ENCODE measurements around the gene POLRMT. TPM values are rescaled to one million over a fixed set of nuclear protein-coding genes. Genes with fewer than 3 reads are reported as not detected.

POLRMT gene
- total and polyA plus RNA-seq, 2 experiments from 2014 or later: 98.0 to 148 TPM

DNA sequence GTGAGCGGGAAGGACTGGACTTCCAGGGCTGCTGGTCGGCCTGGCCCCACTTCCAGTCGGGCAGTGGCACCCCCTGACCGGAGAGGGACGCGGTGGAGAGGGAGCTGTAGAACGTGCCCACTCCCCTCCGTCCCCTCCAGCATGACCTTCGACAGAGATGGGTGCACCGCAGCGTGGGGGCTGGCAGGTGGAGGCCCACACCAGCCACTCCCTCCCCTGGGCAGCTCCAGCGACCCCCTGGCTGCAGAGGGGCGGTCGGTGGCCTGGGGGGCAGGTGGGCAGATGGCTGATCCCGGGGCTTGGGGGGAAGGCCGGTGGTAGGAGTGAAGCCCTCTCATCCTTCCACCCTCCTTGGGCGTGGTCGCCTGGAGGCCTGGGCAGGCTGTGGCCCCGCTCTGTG is 41.2 kb downstream of the POLRMT start:
- no peak overlapping the region for H3K27ac ChIP-seq (ENCODE audit: low read depth)

More for the DNA sequence above, 41.2 kb downstream of the POLRMT start:
- Mint-ChIP-seq H3K4me1 (no peaks in the 10 kb centered on the region), H3K36me3 (ENCODE audit: low read depth) (no peaks in the 10 kb centered on the region), H3K4me3 (no peak overlapping the region), H3K27ac (no peak overlapping the region), H3K9me3 (no peaks in the 10 kb centered on the region), H3K27me3 (ENCODE audit: insufficient read depth, low read depth, poor library complexity) (peaks cover 41% of the 10 kb centered on the region)
- H3K27me3 ChIP-seq (ENCODE audit: insufficient read depth): peaks cover 31% of the 10 kb centered on the region
- H2AFZ ChIP-seq: no peak overlapping the region
- H4K20me1 ChIP-seq (replicated peaks; ENCODE audit: insufficient read depth): peaks cover 4% of the 10 kb centered on the region; the same call in 1 of the 2 replicates
- H3F3A ChIP-seq (replicated peaks; ENCODE audit: low read depth): no peaks in the 10 kb centered on the region; the same call in 1 of the 2 replicates
- H3K4me2 ChIP-seq: no peak overlapping the region
- H3K36me3 ChIP-seq (ENCODE audit: insufficient read depth): no peaks in the 10 kb centered on the region
- no peaks in the 10 kb centered on the region for H3K9me2 ChIP-seq (ENCODE audit: insufficient read depth)
- peaks cover 5% of the 10 kb centered on the region; the same call in 1 of the 2 replicates for H3K4me1 ChIP-seq (ENCODE audit: insufficient read depth)
- ATAC-seq (no peak), DNase-seq (ENCODE audit: low spot score) (no peak)
- H3K79me2 ChIP-seq (replicated peaks; ENCODE audit: insufficient read depth): no peaks in the 10 kb centered on the region
- H3K4me3 ChIP-seq: no peak overlapping the region
- TF ChIP-seq JUNB (IDR thresholded peaks at IDR 0.05; ENCODE audit: unreplicated experiment): no peak
- no peak for TF ChIP-seq ETS1 (IDR thresholded peaks at IDR 0.05)
- no peak for TF ChIP-seq EZH2phosphoT487 (IDR thresholded peaks at IDR 0.05; ENCODE audit: unreplicated experiment)
- TF ChIP-seq ZNF331 (CRISPR knock-in tag; IDR thresholded peaks at IDR 0.05; ENCODE audit: low read depth): no peak
- no peak for TF ChIP-seq ZNF114 (CRISPR knock-in tag; IDR thresholded peaks at IDR 0.05)
- no peak for TF ChIP-seq NANOG (IDR thresholded peaks at IDR 0.05; ENCODE audit: borderline replicate concordance)
- no peak for TF ChIP-seq CREB1 (CRISPR knock-in tag; IDR thresholded peaks at IDR 0.05; ENCODE audit: low read depth)
- TF ChIP-seq, protein P1, sequence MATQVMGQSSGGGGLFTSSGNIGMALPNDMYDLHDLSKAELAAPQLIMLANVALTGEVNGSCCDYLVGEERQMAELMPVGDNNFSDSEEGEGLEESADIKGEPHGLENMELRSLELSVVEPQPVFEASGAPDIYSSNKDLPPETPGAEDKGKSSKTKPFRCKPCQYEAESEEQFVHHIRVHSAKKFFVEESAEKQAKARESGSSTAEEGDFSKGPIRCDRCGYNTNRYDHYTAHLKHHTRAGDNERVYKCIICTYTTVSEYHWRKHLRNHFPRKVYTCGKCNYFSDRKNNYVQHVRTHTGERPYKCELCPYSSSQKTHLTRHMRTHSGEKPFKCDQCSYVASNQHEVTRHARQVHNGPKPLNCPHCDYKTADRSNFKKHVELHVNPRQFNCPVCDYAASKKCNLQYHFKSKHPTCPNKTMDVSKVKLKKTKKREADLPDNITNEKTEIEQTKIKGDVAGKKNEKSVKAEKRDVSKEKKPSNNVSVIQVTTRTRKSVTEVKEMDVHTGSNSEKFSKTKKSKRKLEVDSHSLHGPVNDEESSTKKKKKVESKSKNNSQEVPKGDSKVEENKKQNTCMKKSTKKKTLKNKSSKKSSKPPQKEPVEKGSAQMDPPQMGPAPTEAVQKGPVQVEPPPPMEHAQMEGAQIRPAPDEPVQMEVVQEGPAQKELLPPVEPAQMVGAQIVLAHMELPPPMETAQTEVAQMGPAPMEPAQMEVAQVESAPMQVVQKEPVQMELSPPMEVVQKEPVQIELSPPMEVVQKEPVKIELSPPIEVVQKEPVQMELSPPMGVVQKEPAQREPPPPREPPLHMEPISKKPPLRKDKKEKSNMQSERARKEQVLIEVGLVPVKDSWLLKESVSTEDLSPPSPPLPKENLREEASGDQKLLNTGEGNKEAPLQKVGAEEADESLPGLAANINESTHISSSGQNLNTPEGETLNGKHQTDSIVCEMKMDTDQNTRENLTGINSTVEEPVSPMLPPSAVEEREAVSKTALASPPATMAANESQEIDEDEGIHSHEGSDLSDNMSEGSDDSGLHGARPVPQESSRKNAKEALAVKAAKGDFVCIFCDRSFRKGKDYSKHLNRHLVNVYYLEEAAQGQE (IDR thresholded peaks at IDR 0.05; ENCODE audit: unreplicated experiment): no peak
- TF ChIP-seq EZH2 (IDR thresholded peaks at IDR 0.05; ENCODE audit: low read depth, unreplicated experiment): no peak
- no peak for TF ChIP-seq POLR2AphosphoS5 (IDR thresholded peaks at IDR 0.05; ENCODE audit: low read depth)
- TF ChIP-seq, protein P2, sequence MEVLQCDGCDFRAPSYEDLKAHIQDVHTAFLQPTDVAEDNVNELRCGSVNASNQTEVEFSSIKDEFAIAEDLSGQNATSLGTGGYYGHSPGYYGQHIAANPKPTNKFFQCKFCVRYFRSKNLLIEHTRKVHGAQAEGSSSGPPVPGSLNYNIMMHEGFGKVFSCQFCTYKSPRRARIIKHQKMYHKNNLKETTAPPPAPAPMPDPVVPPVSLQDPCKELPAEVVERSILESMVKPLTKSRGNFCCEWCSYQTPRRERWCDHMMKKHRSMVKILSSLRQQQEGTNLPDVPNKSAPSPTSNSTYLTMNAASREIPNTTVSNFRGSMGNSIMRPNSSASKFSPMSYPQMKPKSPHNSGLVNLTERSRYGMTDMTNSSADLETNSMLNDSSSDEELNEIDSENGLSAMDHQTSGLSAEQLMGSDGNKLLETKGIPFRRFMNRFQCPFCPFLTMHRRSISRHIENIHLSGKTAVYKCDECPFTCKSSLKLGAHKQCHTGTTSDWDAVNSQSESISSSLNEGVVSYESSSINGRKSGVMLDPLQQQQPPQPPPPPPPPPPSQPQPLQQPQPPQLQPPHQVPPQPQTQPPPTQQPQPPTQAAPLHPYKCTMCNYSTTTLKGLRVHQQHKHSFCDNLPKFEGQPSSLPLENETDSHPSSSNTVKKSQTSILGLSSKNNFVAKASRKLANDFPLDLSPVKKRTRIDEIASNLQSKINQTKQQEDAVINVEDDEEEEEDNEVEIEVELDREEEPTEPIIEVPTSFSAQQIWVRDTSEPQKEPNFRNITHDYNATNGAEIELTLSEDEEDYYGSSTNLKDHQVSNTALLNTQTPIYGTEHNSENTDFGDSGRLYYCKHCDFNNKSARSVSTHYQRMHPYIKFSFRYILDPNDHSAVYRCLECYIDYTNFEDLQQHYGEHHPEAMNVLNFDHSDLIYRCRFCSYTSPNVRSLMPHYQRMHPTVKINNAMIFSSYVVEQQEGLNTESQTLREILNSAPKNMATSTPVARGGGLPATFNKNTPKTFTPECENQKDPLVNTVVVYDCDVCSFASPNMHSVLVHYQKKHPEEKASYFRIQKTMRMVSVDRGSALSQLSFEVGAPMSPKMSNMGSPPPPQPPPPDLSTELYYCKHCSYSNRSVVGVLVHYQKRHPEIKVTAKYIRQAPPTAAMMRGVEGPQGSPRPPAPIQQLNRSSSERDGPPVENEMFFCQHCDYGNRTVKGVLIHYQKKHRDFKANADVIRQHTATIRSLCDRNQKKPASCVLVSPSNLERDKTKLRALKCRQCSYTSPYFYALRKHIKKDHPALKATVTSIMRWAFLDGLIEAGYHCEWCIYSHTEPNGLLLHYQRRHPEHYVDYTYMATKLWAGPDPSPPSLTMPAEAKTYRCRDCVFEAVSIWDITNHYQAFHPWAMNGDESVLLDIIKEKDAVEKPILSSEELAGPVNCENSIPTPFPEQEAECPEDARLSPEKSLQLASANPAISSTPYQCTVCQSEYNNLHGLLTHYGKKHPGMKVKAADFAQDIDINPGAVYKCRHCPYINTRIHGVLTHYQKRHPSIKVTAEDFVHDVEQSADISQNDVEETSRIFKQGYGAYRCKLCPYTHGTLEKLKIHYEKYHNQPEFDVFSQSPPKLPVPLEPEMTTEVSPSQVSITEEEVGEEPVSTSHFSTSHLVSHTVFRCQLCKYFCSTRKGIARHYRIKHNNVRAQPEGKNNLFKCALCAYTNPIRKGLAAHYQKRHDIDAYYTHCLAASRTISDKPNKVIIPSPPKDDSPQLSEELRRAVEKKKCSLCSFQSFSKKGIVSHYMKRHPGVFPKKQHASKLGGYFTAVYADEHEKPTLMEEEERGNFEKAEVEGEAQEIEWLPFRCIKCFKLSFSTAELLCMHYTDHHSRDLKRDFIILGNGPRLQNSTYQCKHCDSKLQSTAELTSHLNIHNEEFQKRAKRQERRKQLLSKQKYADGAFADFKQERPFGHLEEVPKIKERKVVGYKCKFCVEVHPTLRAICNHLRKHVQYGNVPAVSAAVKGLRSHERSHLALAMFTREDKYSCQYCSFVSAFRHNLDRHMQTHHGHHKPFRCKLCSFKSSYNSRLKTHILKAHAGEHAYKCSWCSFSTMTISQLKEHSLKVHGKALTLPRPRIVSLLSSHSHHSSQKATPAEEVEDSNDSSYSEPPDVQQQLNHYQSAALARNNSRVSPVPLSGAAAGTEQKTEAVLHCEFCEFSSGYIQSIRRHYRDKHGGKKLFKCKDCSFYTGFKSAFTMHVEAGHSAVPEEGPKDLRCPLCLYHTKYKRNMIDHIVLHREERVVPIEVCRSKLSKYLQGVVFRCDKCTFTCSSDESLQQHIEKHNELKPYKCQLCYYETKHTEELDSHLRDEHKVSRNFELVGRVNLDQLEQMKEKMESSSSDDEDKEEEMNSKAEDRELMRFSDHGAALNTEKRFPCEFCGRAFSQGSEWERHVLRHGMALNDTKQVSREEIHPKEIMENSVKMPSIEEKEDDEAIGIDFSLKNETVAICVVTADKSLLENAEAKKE (CRISPR knock-in tag; IDR thresholded peaks at IDR 0.05): no peak
- no peak for TF ChIP-seq CTCF (conservative IDR thresholded peaks at IDR 0.05; ENCODE audit: low read depth in 2 of 2)
- no peak for TF ChIP-seq STAT1 (IDR thresholded peaks at IDR 0.05; ENCODE audit: unreplicated experiment)
